PFSK-1 (cell line): ENCODE results near the gene SEPTIN2.

Source experiments
- FOXP2 ChIP-seq: optimal IDR thresholded peaks from 2 replicates; pipeline ENCODE3; 2011; ENCODE audit warnings: borderline replicate concordance, control low read depth, inconsistent platforms; ENCODE audit not compliant: insufficient read depth; ENCODE audit errors: extremely low read length, extremely low read depth
- POLR2AphosphoS5 ChIP-seq: IDR thresholded peaks from 2 replicates; pipeline ENCODE4 v1.6.1; 2012; ENCODE audit warnings: low read depth, mild to moderate bottlenecking, control low read depth, low read length, moderate library complexity
- REST ChIP-seq, 2 experiments: IDR thresholded peaks; 2 replicates each; pipeline versions ENCODE4 v1.6.1 to v1.8.0; 2011 to 2012; ENCODE audit warnings: low read depth in 2 of 2, low read length in 2 of 2, control low read depth in 1 of 2, inconsistent platforms in 1 of 2, mild to moderate bottlenecking in 1 of 2, moderate library complexity in 1 of 2; ENCODE audit not compliant: insufficient read depth in 1 of 2
- SIN3A ChIP-seq: IDR thresholded peaks from 2 replicates; pipeline ENCODE4 v1.6.1; 2012; ENCODE audit warnings: mild to moderate bottlenecking, low read length, moderate library complexity, borderline replicate concordance; ENCODE audit not compliant: insufficient read depth
- TAF1 ChIP-seq: IDR thresholded peaks from 2 replicates; pipeline ENCODE4 v1.6.1; 2012; ENCODE audit warnings: low read length, control low read depth, borderline replicate concordance; ENCODE audit not compliant: insufficient read depth

- TF ChIP-seq REST (IDR thresholded peaks at IDR 0.05; ENCODE audit: insufficient read depth in 1 of 2, low read depth in 2 of 2, low read length in 2 of 2) (no peak), POLR2AphosphoS5 (no peak), SIN3A (no peak), TAF1 (no peak), FOXP2 (no peak)
Observed at GRCh38 chr2:241379481-241380480, 64.1 kb downstream of the SEPTIN2 start.
